Measurements from ENCODE around the gene DENND1A.

GRCh38 chr9:123656565-123656964 is 273.4 kb downstream of the DENND1A start:
- no peak for TF ChIP-seq CTCF (conservative IDR thresholded peaks at IDR 0.05; ENCODE audit: low read length)
- no peak for TF ChIP-seq EZH2phosphoT487 (IDR thresholded peaks at IDR 0.05; ENCODE audit: borderline replicate concordance)
